Hepatocyte (in vitro differentiated cells): ENCODE measurements around the gene GPALPP1.

Experiments used
- EZH2 ChIP-seq: fragments of 200-600 bp; sonication (generic); IDR thresholded peaks from 2 replicates; pipeline ENCODE4 v1.6.1; 2016; ENCODE audit warnings: antibody characterized with exemption, mild to moderate bottlenecking, borderline replicate concordance
- TF ChIP-seq, protein P1 (sequence below): fragments of 200-600 bp; sonication (generic); IDR thresholded peaks from 2 replicates; pipeline ENCODE4 v1.5.1; 2016; ENCODE audit warnings: antibody characterized with exemption, mild to moderate bottlenecking; ENCODE audit not compliant: poor library complexity

DNA sequence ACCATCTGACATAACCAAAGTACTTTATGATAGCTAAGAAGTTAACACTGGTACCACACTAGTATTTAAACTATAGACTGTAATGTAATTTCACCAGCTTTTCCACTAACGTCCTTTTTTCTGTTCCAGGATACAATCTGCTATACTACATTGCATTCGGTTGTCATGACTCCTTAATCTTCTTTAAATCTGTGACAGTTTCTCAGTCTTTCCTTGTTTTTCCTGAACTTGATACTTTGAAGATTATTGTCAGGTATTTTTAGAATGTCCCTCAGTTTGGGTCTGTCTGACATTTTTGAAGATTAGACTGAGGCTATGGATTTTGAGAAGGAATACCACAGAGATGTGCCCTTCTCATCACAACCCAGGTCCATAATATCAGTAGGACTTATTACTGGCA, 36.7 kb upstream of the GPALPP1 start:
- TF ChIP-seq, protein P1, sequence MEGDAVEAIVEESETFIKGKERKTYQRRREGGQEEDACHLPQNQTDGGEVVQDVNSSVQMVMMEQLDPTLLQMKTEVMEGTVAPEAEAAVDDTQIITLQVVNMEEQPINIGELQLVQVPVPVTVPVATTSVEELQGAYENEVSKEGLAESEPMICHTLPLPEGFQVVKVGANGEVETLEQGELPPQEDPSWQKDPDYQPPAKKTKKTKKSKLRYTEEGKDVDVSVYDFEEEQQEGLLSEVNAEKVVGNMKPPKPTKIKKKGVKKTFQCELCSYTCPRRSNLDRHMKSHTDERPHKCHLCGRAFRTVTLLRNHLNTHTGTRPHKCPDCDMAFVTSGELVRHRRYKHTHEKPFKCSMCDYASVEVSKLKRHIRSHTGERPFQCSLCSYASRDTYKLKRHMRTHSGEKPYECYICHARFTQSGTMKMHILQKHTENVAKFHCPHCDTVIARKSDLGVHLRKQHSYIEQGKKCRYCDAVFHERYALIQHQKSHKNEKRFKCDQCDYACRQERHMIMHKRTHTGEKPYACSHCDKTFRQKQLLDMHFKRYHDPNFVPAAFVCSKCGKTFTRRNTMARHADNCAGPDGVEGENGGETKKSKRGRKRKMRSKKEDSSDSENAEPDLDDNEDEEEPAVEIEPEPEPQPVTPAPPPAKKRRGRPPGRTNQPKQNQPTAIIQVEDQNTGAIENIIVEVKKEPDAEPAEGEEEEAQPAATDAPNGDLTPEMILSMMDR = no peak
- TF ChIP-seq EZH2 = no peak
